IMR-90 (cell line): ENCODE results near the gene C1QTNF1. TPM values are rescaled to one million over a fixed set of nuclear protein-coding genes. Genes with fewer than 3 reads are reported as not detected.
A peak's percentile ranks its signal among the peaks of the same experiment; 100 is the strongest.

Experiments used
- ATAC-seq: fragments of 200-7000 bp; cut with Tn5 transposase; 2 replicates; pipeline ENCODE4 v1.9.1; 2020; ENCODE audit warnings: low read depth, mild to moderate bottlenecking, moderate library complexity
- BruUV-seq: library from RNA; stranded (reverse); fragments of 400-500 nt; replicated peaks from 2 replicates; lab custom pipeline; 2021; lab: Mats Ljungman, UMichigan
- CTCF ChIA-PET: fragments of 300-600 bp; formaldehyde crosslinking; extraction: SDS; loops from one replicate; lab custom pipeline; 2021; ENCODE audit warnings: antibody characterized with exemption; lab: Yijun Ruan, JAX
- POLR2A ChIA-PET: fragments of 300-600 bp; sonication (Branson Sonifier 250); formaldehyde crosslinking; loops from one replicate; lab custom pipeline; 2022; ENCODE audit warnings: antibody characterized with exemption; ENCODE audit not compliant: unreplicated experiment; lab: Charles Lee
- DNase-seq: peaks from one replicate; pipeline ENCODE4 v3.0.0; 2013
- H2AFZ ChIP-seq: replicated peaks from 2 replicates; pipeline ENCODE3; 2013; ENCODE audit warnings: low read length, mild to moderate bottlenecking; ENCODE audit not compliant: poor library complexity
- H2AK5ac ChIP-seq: 2 replicates; pipeline ENCODE4 v1.6.1; 2013; ENCODE audit warnings: low read depth, low read length, inconsistent platforms
- H2AK9ac ChIP-seq: replicated peaks from 2 replicates; pipeline ENCODE3; 2013; ENCODE audit warnings: mild to moderate bottlenecking, low read depth, low read length, moderate library complexity; ENCODE audit not compliant: poor library complexity
- H2BK120ac ChIP-seq: 2 replicates; pipeline ENCODE4 v1.6.1; 2013; ENCODE audit warnings: low read depth, low read length, inconsistent platforms
- H2BK15ac ChIP-seq: 3 replicates; pipeline ENCODE4 v1.6.1; 2013; ENCODE audit warnings: low read depth, low read length, inconsistent platforms
- H2BK20ac ChIP-seq: 2 replicates; pipeline ENCODE4 v1.6.1; 2013; ENCODE audit warnings: low read depth, mild to moderate bottlenecking, inconsistent platforms, low read length, moderate library complexity
- H2BK5ac ChIP-seq: 2 replicates; pipeline ENCODE4 v1.6.1; 2013; ENCODE audit warnings: mild to moderate bottlenecking, low read depth, low read length, inconsistent platforms; ENCODE audit not compliant: poor library complexity, severe bottlenecking
- H3K14ac ChIP-seq: replicated peaks from 2 replicates; pipeline ENCODE4 v1.6.1; 2013; ENCODE audit warnings: low read depth, low read length, inconsistent platforms
- H3K18ac ChIP-seq: 2 replicates; pipeline ENCODE4 v1.6.1; 2013; ENCODE audit warnings: low read depth, low read length, control low read depth
- H3K23ac ChIP-seq: 2 replicates; pipeline ENCODE4 v1.6.1; 2013; ENCODE audit warnings: low read depth, low read length, inconsistent platforms
- H3K27ac ChIP-seq: 2 replicates; pipeline ENCODE4 v1.5.1; 2013; ENCODE audit warnings: mild to moderate bottlenecking, control low read depth, low read length; ENCODE audit not compliant: insufficient read depth
- H3K27me3 ChIP-seq: 2 replicates; pipeline ENCODE4 v1.6.1; 2013; ENCODE audit warnings: low read length; ENCODE audit not compliant: control insufficient read depth, insufficient read depth
- H3K36me3 ChIP-seq: 2 replicates; pipeline ENCODE4 v1.6.1; 2013; ENCODE audit warnings: low read length, mixed read lengths; ENCODE audit not compliant: control insufficient read depth, insufficient read depth
- H3K4ac ChIP-seq: 2 replicates; pipeline ENCODE4 v1.6.1; 2013; ENCODE audit warnings: low read depth, low read length, inconsistent platforms
- H3K4me1 ChIP-seq: 2 replicates; pipeline ENCODE4 v1.6.1; 2013; ENCODE audit warnings: low read length, mixed read lengths; ENCODE audit not compliant: control insufficient read depth, insufficient read depth
- H3K4me2 ChIP-seq: 2 replicates; pipeline ENCODE4 v1.6.1; 2013; ENCODE audit warnings: low read depth, mild to moderate bottlenecking, control low read depth, low read length, moderate library complexity
- H3K4me3 ChIP-seq: 2 replicates; pipeline ENCODE4 v1.5.1; 2013; ENCODE audit warnings: low read depth, mild to moderate bottlenecking, control low read depth, low read length, moderate library complexity; ENCODE audit not compliant: insufficient read depth
- H3K56ac ChIP-seq: 2 replicates; pipeline ENCODE4 v1.6.1; 2013; ENCODE audit warnings: low read length, inconsistent platforms; ENCODE audit not compliant: insufficient read depth; ENCODE audit errors: extremely low read depth
- H3K79me1 ChIP-seq, 2 experiments: 2 replicates each; pipeline ENCODE4 v1.6.1; 2013; ENCODE audit warnings: low read length in 2 of 2, inconsistent platforms in 1 of 2, low read depth in 1 of 2
- H3K9ac ChIP-seq: 2 replicates; pipeline ENCODE4 v1.6.1; 2013; ENCODE audit warnings: low read depth, low read length, control low read depth
- H3K9me1 ChIP-seq: 2 replicates; pipeline ENCODE4 v1.6.1; 2013; ENCODE audit warnings: low read length, inconsistent platforms; ENCODE audit not compliant: insufficient read depth
- H3K9me3 ChIP-seq: 2 replicates; pipeline ENCODE4 v1.6.1; 2013; ENCODE audit warnings: low read length; ENCODE audit not compliant: control insufficient read depth, insufficient read depth
- H4K20me1 ChIP-seq: 2 replicates; pipeline ENCODE4 v1.6.1; 2013; ENCODE audit warnings: low read length, inconsistent platforms; ENCODE audit not compliant: insufficient read depth
- H4K5ac ChIP-seq: 2 replicates; pipeline ENCODE4 v1.6.1; 2013; ENCODE audit warnings: mild to moderate bottlenecking, low read depth, low read length, control low read depth
- H4K8ac ChIP-seq, 2 experiments: 2 replicates each; pipeline ENCODE4 v1.6.1; 2013; ENCODE audit warnings: low read depth in 2 of 2, low read length in 2 of 2, control low read depth in 1 of 2, inconsistent platforms in 1 of 2
- H4K91ac ChIP-seq: 2 replicates; pipeline ENCODE4 v1.6.1; 2013; ENCODE audit warnings: low read depth, low read length, inconsistent platforms; ENCODE audit not compliant: insufficient read depth
- CTCF ChIP-seq: conservative IDR thresholded peaks from 2 replicates; pipeline ENCODE4 v1.5.1; 2012; ENCODE audit warnings: mild to moderate bottlenecking, low read depth, low read length, improper control_type of control experiment
- WGBS, 2 experiments: methylation state at CpG; one replicate each; pipeline versions ENCODE4 v1.1.5 to v1.1.7; 2013; ENCODE audit warnings: missing lambda C conversion rate in 2 of 2; ENCODE audit not compliant: insufficient read length in 1 of 2; ENCODE audit errors: extremely low coverage in 2 of 2; 5-methylcytosine and 5-hydroxymethylcytosine counted together
- dilution Hi-C: fragments of 300-500 bp; cut with HindIII; formaldehyde crosslinking; loops from one replicate; pipeline ENCODE4 v1.14.3; 2018; ENCODE audit warnings: low sequenced_read_pairs; ENCODE audit not compliant: unreplicated experiment
- in situ Hi-C: fragments of 300-500 bp; cut with MboI; formaldehyde crosslinking; loops from 3 replicates; pipeline ENCODE4 v1.14.3; 2019; ENCODE audit warnings: low sequenced_read_pairs, inconsistent platforms, mixed read lengths
- intact Hi-C: fragments of 100-400 bp; cut with micrococcal nuclease; formaldehyde crosslinking; loops from 2 replicates; pipeline ENCODE4 v1.10.0; 2022
- polyA plus RNA-seq, 3 experiments: library from polyadenylated mRNA; depleted of rRNA; stranded (reverse); fragments of >200 nt; gene quantifications; 2 replicates each; pipeline ENCODE4 v1.2.3, GENCODE V29; 2012; ENCODE audit warnings: low replicate concordance in 1 of 3
- total RNA-seq: library from RNA; depleted of rRNA; stranded (reverse); fragments of >200 nt; gene quantifications from 2 replicates; pipeline ENCODE4 v1.2.3, GENCODE V29; 2012
- TF ChIP-seq, protein P1 (sequence below): fragments of 150-350 bp; IDR thresholded peaks from 2 replicates; pipeline ENCODE4 v1.6.1; 2016; ENCODE audit warnings: low read depth, mild to moderate bottlenecking, low read length, moderate library complexity, borderline replicate concordance

C1QTNF1 gene
- total and polyA plus RNA-seq, 2 of the 4 experiments (the other 2 are of a cell fraction) = 3.4 to 8.4 TPM

DNA sequence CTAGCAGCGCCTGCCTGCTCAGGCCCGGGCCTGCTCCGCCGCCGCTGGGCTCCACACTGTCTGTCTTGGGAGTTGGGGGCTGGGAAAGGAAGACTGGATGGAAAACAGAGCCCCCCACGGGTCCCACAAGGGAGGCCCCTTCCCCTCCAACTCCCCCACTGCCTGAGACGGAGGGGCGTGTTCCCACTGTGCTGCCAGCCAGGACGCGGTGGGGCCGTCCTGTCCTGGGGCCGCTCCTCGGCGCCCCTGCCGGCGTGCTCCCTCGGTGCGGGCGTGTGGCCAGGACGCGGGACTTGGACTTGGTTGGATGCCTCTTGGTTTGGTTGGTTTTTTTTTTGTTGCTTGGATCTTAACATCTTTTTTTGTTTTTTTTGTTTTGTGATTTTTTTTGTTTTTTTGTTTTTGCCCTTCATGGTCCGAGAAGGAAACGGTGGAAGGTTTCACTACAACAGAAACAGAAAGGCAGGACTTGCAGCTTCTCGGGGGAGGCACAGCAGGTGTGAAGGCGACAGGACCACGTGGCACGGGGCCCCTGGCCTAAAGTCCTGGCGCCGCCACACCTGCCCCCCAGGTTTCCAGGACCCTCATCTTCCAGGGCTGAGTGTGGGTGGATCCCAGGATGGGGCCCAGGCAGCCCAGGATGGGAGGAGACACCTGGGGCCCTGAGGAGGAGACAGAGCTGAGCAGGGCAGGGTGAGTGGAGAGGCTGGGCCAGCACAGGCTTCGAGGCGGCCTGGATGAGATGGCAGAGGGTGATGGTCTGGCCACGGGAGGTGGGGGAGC is 66.7 kb downstream of the C1QTNF1 start:
- Histone ChIP-seq H3K27me3 (peaks cover 15% of the 10 kb centered on the region), H2AK5ac (no peak overlapping the region), H3K14ac (no peak overlapping the region), H4K5ac (no peak overlapping the region), H3K4me1 (no peaks in the 10 kb centered on the region), H2AK9ac (peak overlapping the region; percentile 70), H3K18ac (no peak overlapping the region), H2BK20ac (no peak overlapping the region), H3K56ac (no peak overlapping the region), H3K4ac (no peak overlapping the region), H3K23ac (no peak overlapping the region), H2BK15ac (no peak overlapping the region), H4K8ac (no peak overlapping the region), H2BK120ac (no peak overlapping the region), H3K4me2 (no peak overlapping the region), H3K9me3 (no peaks in the 10 kb centered on the region), H3K9ac (no peak overlapping the region), H3K36me3 (no peaks in the 10 kb centered on the region), H4K91ac (no peak overlapping the region), H3K9me1 (no peaks in the 10 kb centered on the region), H3K4me3 (no peak overlapping the region), H3K27ac (no peak overlapping the region), H3K79me1 (no peaks in the 10 kb centered on the region), H2BK5ac (no peak overlapping the region), H4K20me1 (peaks cover 5% of the 10 kb centered on the region; the same call in 1 of the 2 replicates), H2AFZ (peak overlapping the region; percentile 39)
- TF ChIP-seq CTCF = peak; percentile 17; the same call in 1 of the 2 replicates
- TF ChIP-seq, protein P1, sequence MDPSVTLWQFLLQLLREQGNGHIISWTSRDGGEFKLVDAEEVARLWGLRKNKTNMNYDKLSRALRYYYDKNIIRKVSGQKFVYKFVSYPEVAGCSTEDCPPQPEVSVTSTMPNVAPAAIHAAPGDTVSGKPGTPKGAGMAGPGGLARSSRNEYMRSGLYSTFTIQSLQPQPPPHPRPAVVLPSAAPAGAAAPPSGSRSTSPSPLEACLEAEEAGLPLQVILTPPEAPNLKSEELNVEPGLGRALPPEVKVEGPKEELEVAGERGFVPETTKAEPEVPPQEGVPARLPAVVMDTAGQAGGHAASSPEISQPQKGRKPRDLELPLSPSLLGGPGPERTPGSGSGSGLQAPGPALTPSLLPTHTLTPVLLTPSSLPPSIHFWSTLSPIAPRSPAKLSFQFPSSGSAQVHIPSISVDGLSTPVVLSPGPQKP = no peak
- POLR2A ChIA-PET = no interaction called here
- intact Hi-C loops = no loop called here
- no TSS peak for BruUV-seq
- dilution Hi-C loops = no loop called here
- ATAC-seq (no peak), DNase-seq (no peak)
- CTCF ChIA-PET = no interaction called here
- in situ Hi-C loops = loop anchor here (25.0 kb wide), 1 partner anchor 622 kb away; no protein-coding TSS in a partner anchor
- WGBS, 2 experiments = 83% methylated on average over 2 of the region's 32 CpGs; no CpG with 5 or more reads in 1 of the 2 experiments
